ENCODE data around the gene OCA2.

OCA2 gene

GRCh38 chr15:27935328-27935727, 163.8 kb downstream of the OCA2 start:
- no peak for DNase-seq

GRCh38 chr15:27934782-27935181, 164.3 kb downstream of the OCA2 start:
- no peak for DNase-seq

GRCh38 chr15:27933562-27933961, 165.6 kb downstream of the OCA2 start:
- no peak for DNase-seq

- no peak for DNase-seq
These were observed 166.5 kb downstream of the OCA2 start for GRCh38 chr15:27932600-27932999.

GRCh38 chr15:27928386-27928785, 170.7 kb downstream of the OCA2 start:
- no peak for DNase-seq

GRCh38 chr15:27912283-27912682, 186.8 kb downstream of the OCA2 start:
- no peak for DNase-seq

- no peak for DNase-seq
These were observed 192.3 kb downstream of the OCA2 start for GRCh38 chr15:27906802-27907201.

- DNase-seq = no peak
These were observed 195.7 kb downstream of the OCA2 start for GRCh38 chr15:27903405-27903804.

GRCh38 chr15:27902680-27903385, 196.3 kb downstream of the OCA2 start:
- no peak for DNase-seq

GRCh38 chr15:27899583-27900285, 199.4 kb downstream of the OCA2 start:
- DNase-seq = no peak

- DNase-seq = no peak
These were observed 201.6 kb downstream of the OCA2 start for GRCh38 chr15:27897481-27897880.

GRCh38 chr15:27894645-27895044, 204.5 kb downstream of the OCA2 start:
- no peak for DNase-seq

- DNase-seq = no peak
These were observed 209.9 kb downstream of the OCA2 start for GRCh38 chr15:27889258-27889657.

- DNase-seq = no peak
These were observed 213.9 kb downstream of the OCA2 start for GRCh38 chr15:27885201-27885600.

GRCh38 chr15:27884726-27885125, 214.4 kb downstream of the OCA2 start:
- no peak for DNase-seq

GRCh38 chr15:27878841-27879240, 220.3 kb downstream of the OCA2 start:
- no peak for DNase-seq

- DNase-seq = no peak
These were observed 225.3 kb downstream of the OCA2 start for GRCh38 chr15:27873828-27874227.

GRCh38 chr15:27873039-27873438, 226.1 kb downstream of the OCA2 start:
- DNase-seq = no peak

- no peak for DNase-seq
These were observed 226.8 kb downstream of the OCA2 start for GRCh38 chr15:27872355-27872754.

- no peak for DNase-seq
These were observed 227.2 kb downstream of the OCA2 start for GRCh38 chr15:27871902-27872260.

- DNase-seq = no peak
These were observed 227.8 kb downstream of the OCA2 start for GRCh38 chr15:27871078-27871901.

- DNase-seq = no peak
These were observed 228.8 kb downstream of the OCA2 start for GRCh38 chr15:27870320-27870719.

- no peak for DNase-seq
These were observed 229.3 kb downstream of the OCA2 start for GRCh38 chr15:27869697-27870281.
